Esophagus squamous epithelium (tissue), 4 donors: ENCODE data around the gene ALDH1A3.

Experiments
- CTCF ChIP-seq, 6 experiments: fragments of 450-650 bp in 4 of 6; fragments of 200-600 bp in 2 of 6; sonication (generic) in 2 of 6; IDR thresholded peaks; one replicate each; pipeline ENCODE4 v1.5.1; 2016 to 2019; ENCODE audit warnings: antibody characterized with exemption in 6 of 6, mild to moderate bottlenecking in 4 of 6, moderate library complexity in 4 of 6
- POLR2A ChIP-seq, 4 donors: fragments of 450-650 bp; IDR thresholded peaks; one replicate each; pipeline ENCODE4 v1.6.1; 2017; ENCODE audit warnings: antibody characterized with exemption in 4 of 4, mild to moderate bottlenecking in 4 of 4, moderate library complexity in 3 of 4

- TF ChIP-seq POLR2A (IDR thresholded peaks at IDR 0.05) = no peak
- TF ChIP-seq CTCF (IDR thresholded peaks at IDR 0.05) = no peak
Observed at GRCh38 chr15:100898152-100898490, 18.5 kb downstream of the ALDH1A3 start.
